SK-N-SH (cell line): ENCODE data around the gene ZSWIM8.

Experiments
- CTCF ChIP-seq: fragments of 200-600 bp; sonication (generic); IDR thresholded peaks from 2 replicates; pipeline ENCODE4 v1.6.1; 2017; ENCODE audit warnings: antibody characterized with exemption, mild to moderate bottlenecking, moderate library complexity
- ELF1 ChIP-seq: IDR thresholded peaks from 2 replicates; pipeline ENCODE4 v1.4.0; 2012
- FOXM1 ChIP-seq: IDR thresholded peaks from 2 replicates; pipeline ENCODE4 v1.4.0; 2012; ENCODE audit warnings: low read depth, mild to moderate bottlenecking
- NFIC ChIP-seq: IDR thresholded peaks from 2 replicates; pipeline ENCODE4 v1.4.0; 2012; ENCODE audit warnings: borderline replicate concordance
- PBX3 ChIP-seq: IDR thresholded peaks from 2 replicates; pipeline ENCODE4; 2012
- POLR2AphosphoS5 ChIP-seq: IDR thresholded peaks from 2 replicates; pipeline ENCODE4 v1.6.1; 2012; ENCODE audit warnings: low read depth, low read length
- REST ChIP-seq: IDR thresholded peaks from 2 replicates; pipeline ENCODE4 v1.6.1; 2012; ENCODE audit warnings: mild to moderate bottlenecking, low read depth, low read length, moderate library complexity
- RXRA ChIP-seq: IDR thresholded peaks from 2 replicates; pipeline ENCODE4 v1.4.0; 2012; ENCODE audit warnings: low read depth, mild to moderate bottlenecking, borderline replicate concordance
- TEAD4 ChIP-seq: IDR thresholded peaks from 2 replicates; pipeline ENCODE4 v1.4.0; 2012; ENCODE audit warnings: mild to moderate bottlenecking, borderline replicate concordance; ENCODE audit not compliant: insufficient read depth
- TF ChIP-seq, protein P1 (sequence below): fragments of 150-350 bp; IDR thresholded peaks from 2 replicates; pipeline ENCODE4 v1.6.1; 2017; ENCODE audit warnings: antibody characterized with exemption, low read length, low read depth, borderline replicate concordance
- TF ChIP-seq, protein P2 (sequence below): IDR thresholded peaks from 2 replicates; pipeline ENCODE4 v1.4.0; 2012; ENCODE audit warnings: low read depth

GRCh38 chr10:73809061-73809818 lies 23.8 kb downstream of the ZSWIM8 start:
- TF ChIP-seq FOXM1, result no peak
- no peak for TF ChIP-seq CTCF
- TF ChIP-seq ELF1, result no peak
- TF ChIP-seq, protein P1, sequence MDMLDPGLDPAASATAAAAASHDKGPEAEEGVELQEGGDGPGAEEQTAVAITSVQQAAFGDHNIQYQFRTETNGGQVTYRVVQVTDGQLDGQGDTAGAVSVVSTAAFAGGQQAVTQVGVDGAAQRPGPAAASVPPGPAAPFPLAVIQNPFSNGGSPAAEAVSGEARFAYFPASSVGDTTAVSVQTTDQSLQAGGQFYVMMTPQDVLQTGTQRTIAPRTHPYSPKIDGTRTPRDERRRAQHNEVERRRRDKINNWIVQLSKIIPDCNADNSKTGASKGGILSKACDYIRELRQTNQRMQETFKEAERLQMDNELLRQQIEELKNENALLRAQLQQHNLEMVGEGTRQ, result no peak
- TF ChIP-seq PBX3, result no peak
- TF ChIP-seq POLR2AphosphoS5, result no peak
- TF ChIP-seq RXRA, result no peak
- TF ChIP-seq, protein P2, sequence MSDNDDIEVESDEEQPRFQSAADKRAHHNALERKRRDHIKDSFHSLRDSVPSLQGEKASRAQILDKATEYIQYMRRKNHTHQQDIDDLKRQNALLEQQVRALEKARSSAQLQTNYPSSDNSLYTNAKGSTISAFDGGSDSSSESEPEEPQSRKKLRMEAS, result no peak
- no peak for TF ChIP-seq TEAD4
- no peak for TF ChIP-seq REST
- no peak for TF ChIP-seq NFIC
